PC-3 (cell line): ENCODE results near the gene DNAH1. TPM values are rescaled to one million over a fixed set of nuclear protein-coding genes. Genes with fewer than 3 reads are reported as not detected.

ENCODE experiments used
- ATAC-seq: fragments of 200-7000 bp; cut with Tn5 transposase; 2 replicates; pipeline ENCODE4 v1.9.1; 2020; ENCODE audit warnings: mild to moderate bottlenecking, moderate library complexity
- BruUV-seq: library from RNA; stranded (reverse); fragments of 400-500 nt; replicated peaks from 2 replicates; lab custom pipeline; 2021; lab: Mats Ljungman, UMichigan
- CTCF ChIA-PET: fragments of 300-600 bp; sonication (Branson Sonifier 250); formaldehyde crosslinking; loops from one replicate; lab custom pipeline; 2022; ENCODE audit warnings: antibody characterized with exemption; lab: Charles Lee
- POLR2A ChIA-PET: fragments of 300-600 bp; sonication (Branson Sonifier 250); formaldehyde crosslinking; loops from one replicate; lab custom pipeline; 2022; ENCODE audit warnings: antibody characterized with exemption; ENCODE audit not compliant: unreplicated experiment; lab: Charles Lee
- DNase-seq: peaks from one replicate; pipeline ENCODE4 v3.0.0-alpha.2; 2015
- H2AFZ ChIP-seq: fragments of 300-600 bp; sonication (generic); 2 replicates; pipeline ENCODE4 v1.6.0; 2016; ENCODE audit warnings: antibody characterized with exemption, low read length
- H3F3A ChIP-seq: fragments of 300-600 bp; sonication (generic); one replicate; pipeline ENCODE4 v1.6.0; 2017; ENCODE audit warnings: antibody characterized with exemption, low read length, control low read depth, mild to moderate bottlenecking; ENCODE audit not compliant: unreplicated experiment
- H3K27ac ChIP-seq: fragments of 300-600 bp; sonication (generic); 2 replicates; pipeline ENCODE4 v1.5.1; 2016; ENCODE audit warnings: mild to moderate bottlenecking, low read length
- H3K27me3 ChIP-seq: fragments of 300-600 bp; sonication (generic); 2 replicates; pipeline ENCODE4 v1.6.1; 2016; ENCODE audit warnings: low read length, mixed read lengths
- H3K36me3 ChIP-seq: fragments of 300-600 bp; sonication (generic); 2 replicates; pipeline ENCODE4 v1.6.1; 2016; ENCODE audit warnings: low read depth, mixed run types, low read length, mixed read lengths
- H3K4me1 ChIP-seq: fragments of 300-600 bp; sonication (generic); 2 replicates; pipeline ENCODE4 v1.5.1; 2016; ENCODE audit warnings: low read length; ENCODE audit not compliant: insufficient read depth
- H3K4me2 ChIP-seq: fragments of 300-600 bp; sonication (generic); 2 replicates; pipeline ENCODE4 v1.6.0; 2016; ENCODE audit warnings: low read length
- H3K4me3 ChIP-seq: fragments of 300-600 bp; sonication (generic); 2 replicates; pipeline ENCODE4 v1.5.1; 2016; ENCODE audit warnings: mild to moderate bottlenecking, low read length, mixed read lengths
- H3K79me2 ChIP-seq: fragments of 300-600 bp; sonication (generic); 2 replicates; pipeline ENCODE4 v1.6.1; 2017; ENCODE audit warnings: low read length, mixed read lengths
- H3K9ac ChIP-seq: fragments of 300-600 bp; sonication (generic); 2 replicates; pipeline ENCODE4 v1.6.0; 2016; ENCODE audit warnings: mild to moderate bottlenecking, low read length
- H3K9me2 ChIP-seq: fragments of 300-600 bp; sonication (generic); replicated peaks from 2 replicates; pipeline ENCODE4 v1.6.1; 2016; ENCODE audit warnings: mixed run types, low read length, mixed read lengths
- H3K9me3 ChIP-seq: fragments of 300-600 bp; sonication (generic); 2 replicates; pipeline ENCODE4 v1.6.1; 2016; ENCODE audit warnings: low read length, mixed read lengths
- H4K20me1 ChIP-seq: fragments of 300-600 bp; sonication (generic); 2 replicates; pipeline ENCODE4 v1.6.1; 2016; ENCODE audit warnings: low read length, mixed read lengths
- CTCF ChIP-seq: fragments of 300-600 bp; sonication (generic); conservative IDR thresholded peaks from 2 replicates; pipeline ENCODE4 v1.5.1; 2017; ENCODE audit warnings: antibody characterized with exemption, low read depth, mild to moderate bottlenecking, low read length
- EZH2 ChIP-seq: fragments of 300-600 bp; sonication (generic); IDR thresholded peaks from one replicate; pipeline ENCODE4 v1.6.1; 2017; ENCODE audit warnings: antibody characterized with exemption, mild to moderate bottlenecking, low read length; ENCODE audit not compliant: unreplicated experiment
- EZH2phosphoT487 ChIP-seq: fragments of 300-600 bp; sonication (generic); IDR thresholded peaks from 2 replicates; pipeline ENCODE4 v1.6.1; 2018; ENCODE audit warnings: mild to moderate bottlenecking, antibody characterized with exemption, low read length, borderline replicate concordance
- intact Hi-C: fragments of 100-400 bp; cut with micrococcal nuclease; formaldehyde crosslinking; loops from 2 replicates; pipeline ENCODE4 v1.9.0; 2023
- total RNA-seq: library from RNA; depleted of rRNA; stranded (reverse); fragments of >200 nt; gene quantifications from 2 replicates; pipeline ENCODE4 v1.2.3, GENCODE V29; 2014

The DNAH1 gene
- total RNA-seq, 1 experiment from 2014 or later, result 2.2 TPM

DNA sequence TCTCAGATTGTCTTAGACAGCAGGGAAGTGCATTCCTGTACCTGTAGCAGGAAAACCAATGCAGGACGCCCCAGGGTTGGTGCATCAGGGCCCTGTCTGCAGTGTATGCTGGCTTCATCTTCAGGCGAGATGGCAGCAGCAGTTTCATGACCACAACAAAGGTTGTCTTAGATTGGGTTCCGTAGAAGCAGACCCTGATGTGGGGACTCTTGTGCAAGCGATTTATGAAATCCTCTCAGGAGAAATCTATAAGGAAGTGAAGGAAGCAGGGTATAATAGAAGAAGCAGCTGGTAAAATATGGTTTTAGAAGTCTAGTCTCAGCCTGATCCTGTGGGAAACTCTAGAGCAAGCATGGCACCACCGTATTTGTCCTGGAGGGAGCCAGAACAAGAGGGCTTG is 25.0 kb downstream of the DNAH1 start:
- no peak overlapping the region for H3K4me3 ChIP-seq
- intact Hi-C loops, result no loop called here
- H3K79me2 ChIP-seq, result no peaks in the 10 kb centered on the region
- H3K9me2 ChIP-seq, result no peaks in the 10 kb centered on the region
- H3F3A ChIP-seq, result no peaks in the 10 kb centered on the region
- no peaks in the 10 kb centered on the region for H3K9me3 ChIP-seq
- no peak overlapping the region for H2AFZ ChIP-seq
- ATAC-seq (no peak), DNase-seq (no peak)
- H3K36me3 ChIP-seq, result no peaks in the 10 kb centered on the region
- H3K27ac ChIP-seq, result no peak overlapping the region
- no peak overlapping the region for H3K4me2 ChIP-seq
- no peaks in the 10 kb centered on the region for H3K27me3 ChIP-seq
- no peak for TF ChIP-seq EZH2
- TF ChIP-seq EZH2phosphoT487, result no peak
- no peak for TF ChIP-seq CTCF
- BruUV-seq, result no TSS peak
- no peaks in the 10 kb centered on the region for H3K4me1 ChIP-seq
- H3K9ac ChIP-seq, result no peak overlapping the region
- ChIA-PET POLR2A (no interaction called here), CTCF (interaction anchor here (0.6 kb wide), 1 partner anchor 706 kb away, joined by 4 read pairs; no protein-coding TSS in a partner anchor)
- no peaks in the 10 kb centered on the region for H4K20me1 ChIP-seq

GRCh38 chr3:52343946-52344600 is 28.0 kb downstream of the DNAH1 start:
- DNase-seq (no peak), ATAC-seq (no peak)
- Histone ChIP-seq H3K9me2 (no peaks in the 10 kb centered on the region), H3K36me3 (no peaks in the 10 kb centered on the region), H3K9me3 (no peaks in the 10 kb centered on the region), H3K27ac (no peak overlapping the region), H3F3A (no peaks in the 10 kb centered on the region), H3K4me2 (no peak overlapping the region), H2AFZ (no peak overlapping the region), H3K79me2 (no peaks in the 10 kb centered on the region), H3K4me1 (no peaks in the 10 kb centered on the region), H3K9ac (no peak overlapping the region), H3K4me3 (no peak overlapping the region), H3K27me3 (no peaks in the 10 kb centered on the region), H4K20me1 (no peaks in the 10 kb centered on the region)
- ChIA-PET POLR2A (no interaction called here), CTCF (no interaction called here)
- BruUV-seq, result no TSS peak
- no peak for TF ChIP-seq EZH2phosphoT487
- no peak for TF ChIP-seq EZH2
- no peak for TF ChIP-seq CTCF
- intact Hi-C loops, result no loop called here

- ATAC-seq, result no peak
- H3K27me3 ChIP-seq, result no peaks in the 10 kb centered on the region
- intact Hi-C loops, result no loop called here
- H2AFZ ChIP-seq, result no peak overlapping the region
- no peak overlapping the region for H3K9ac ChIP-seq
- no peaks in the 10 kb centered on the region for H3K4me1 ChIP-seq
- TF ChIP-seq EZH2phosphoT487 (no peak), EZH2 (no peak), CTCF (no peak)
- H3K9me3 ChIP-seq, result no peaks in the 10 kb centered on the region
- H3K27ac ChIP-seq, result no peak overlapping the region
- POLR2A ChIA-PET, result no interaction called here
- no TSS peak for BruUV-seq
- no peaks in the 10 kb centered on the region for H3K79me2 ChIP-seq
- no peaks in the 10 kb centered on the region for H3K9me2 ChIP-seq
- no peaks in the 10 kb centered on the region for H4K20me1 ChIP-seq
- no peaks in the 10 kb centered on the region for H3K36me3 ChIP-seq
- H3F3A ChIP-seq, result no peaks in the 10 kb centered on the region
- DNase-seq, result peak; percentile 5
- no peak overlapping the region for H3K4me2 ChIP-seq
- CTCF ChIA-PET, result no interaction called here
- H3K4me3 ChIP-seq, result no peak overlapping the region
Observed at GRCh38 chr3:52345521-52346109, 29.5 kb downstream of the DNAH1 start.
